Measurements from ENCODE around the gene PDE8A.

GRCh38 chr15:84953726-84954125 is 27.9 kb upstream of the PDE8A start:
- no peak for TF ChIP-seq CTCF (conservative IDR thresholded peaks at IDR 0.05 in 1 of 2, IDR thresholded peaks at IDR 0.05 in 1 of 2; ENCODE audit: low read depth in 1 of 2, low read length in 2 of 2)
- TF ChIP-seq EZH2 (IDR thresholded peaks at IDR 0.05; ENCODE audit: low read length, missing control alignments) = no peak
